Tibial artery (tissue), 4 donors: Measurements from ENCODE around the gene KCNH1.

ENCODE experiments used
- DNase-seq, 2 donors: peaks; one replicate each; pipeline ENCODE4 v3.0.0-alpha.2; 2019
- H3K27ac ChIP-seq, 2 donors: fragments of 200-600 bp; sonication (generic) in 1 of 2; 1 replicate in 1 of 2; 2 replicates in 1 of 2; pipeline ENCODE4 v1.5.1; 2018 to 2019; ENCODE audit warnings: mild to moderate bottlenecking in 1 of 2
- H3K27me3 ChIP-seq, 2 donors: fragments of 200-600 bp; sonication (generic) in 1 of 2; one replicate each; pipeline versions ENCODE4 v1.5.1 to v1.6.0; 2016 to 2019
- H3K36me3 ChIP-seq, 3 donors: fragments of 200-600 bp; sonication (generic) in 2 of 3; one replicate each; pipeline ENCODE4 v1.5.1; 2016 to 2019; ENCODE audit warnings: mild to moderate bottlenecking in 2 of 3
- H3K4me1 ChIP-seq, 4 donors: fragments of 200-600 bp; sonication (generic) in 2 of 4; 1 replicate in 3 of 4; 2 replicates in 1 of 4; pipeline ENCODE4 v1.5.1; 2016 to 2019
- H3K4me3 ChIP-seq, 2 donors: fragments of 200-600 bp; sonication (generic) in 1 of 2; 1 replicate in 1 of 2; 2 replicates in 1 of 2; pipeline ENCODE4 v1.5.1; 2018 to 2019; ENCODE audit warnings: mild to moderate bottlenecking in 2 of 2
- H3K9me3 ChIP-seq, 3 donors: fragments of 200-600 bp; sonication (generic) in 1 of 3; one replicate each; pipeline ENCODE4 v1.5.1; 2016 to 2019
- intact Hi-C: fragments of 100-400 bp; cut with DNase I; formaldehyde crosslinking; loops from one replicate; pipeline ENCODE4 v1.15.0; 2023; ENCODE audit warnings: low total_unique reads
- TF ChIP-seq, protein P1 (sequence below), 2 experiments: fragments of 200-600 bp in 1 of 2; fragments of 450-650 bp in 1 of 2; IDR thresholded peaks; one replicate each; pipeline ENCODE4 v1.5.1; 2017 to 2019; ENCODE audit warnings: antibody characterized with exemption in 2 of 2, mild to moderate bottlenecking in 1 of 2, moderate library complexity in 1 of 2

Gene KCNH1

GRCh38 chr1:210918893-210919292, 215.1 kb downstream of the KCNH1 start:
- H3K36me3 ChIP-seq: no peaks in the 10 kb centered on the region

DNA sequence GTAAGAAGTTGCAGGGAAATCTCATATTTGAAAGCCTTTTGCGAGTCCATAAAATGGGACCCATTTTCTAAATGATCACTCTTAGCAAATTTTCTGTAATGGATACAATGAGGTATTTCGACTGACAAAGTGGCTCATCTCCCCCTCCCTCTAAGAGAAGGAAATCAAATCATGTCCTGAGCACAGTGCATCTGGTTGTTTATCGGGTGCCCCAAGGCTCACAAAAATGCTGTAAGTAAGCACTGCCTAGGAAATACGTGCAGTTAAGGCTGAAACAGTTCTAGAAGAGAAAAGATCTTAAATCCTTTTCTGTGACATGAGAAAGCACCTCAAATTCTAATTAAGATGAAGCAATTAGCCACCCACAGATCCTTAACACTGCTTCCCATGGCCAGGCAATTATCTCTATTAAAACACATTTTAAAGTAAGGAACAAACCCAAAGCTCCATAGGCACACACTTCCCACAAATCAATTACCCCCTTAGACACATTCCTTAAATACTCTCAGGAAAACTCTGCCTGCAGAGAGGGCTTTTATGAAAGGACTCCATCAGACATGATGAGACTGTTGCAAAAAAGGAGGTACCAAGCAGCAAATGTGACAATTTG, 216.3 kb downstream of the KCNH1 start:
- Histone ChIP-seq H3K9me3 (no peaks in the 10 kb centered on the region), H3K27ac (no peak overlapping the region)
- TF ChIP-seq, protein P1, sequence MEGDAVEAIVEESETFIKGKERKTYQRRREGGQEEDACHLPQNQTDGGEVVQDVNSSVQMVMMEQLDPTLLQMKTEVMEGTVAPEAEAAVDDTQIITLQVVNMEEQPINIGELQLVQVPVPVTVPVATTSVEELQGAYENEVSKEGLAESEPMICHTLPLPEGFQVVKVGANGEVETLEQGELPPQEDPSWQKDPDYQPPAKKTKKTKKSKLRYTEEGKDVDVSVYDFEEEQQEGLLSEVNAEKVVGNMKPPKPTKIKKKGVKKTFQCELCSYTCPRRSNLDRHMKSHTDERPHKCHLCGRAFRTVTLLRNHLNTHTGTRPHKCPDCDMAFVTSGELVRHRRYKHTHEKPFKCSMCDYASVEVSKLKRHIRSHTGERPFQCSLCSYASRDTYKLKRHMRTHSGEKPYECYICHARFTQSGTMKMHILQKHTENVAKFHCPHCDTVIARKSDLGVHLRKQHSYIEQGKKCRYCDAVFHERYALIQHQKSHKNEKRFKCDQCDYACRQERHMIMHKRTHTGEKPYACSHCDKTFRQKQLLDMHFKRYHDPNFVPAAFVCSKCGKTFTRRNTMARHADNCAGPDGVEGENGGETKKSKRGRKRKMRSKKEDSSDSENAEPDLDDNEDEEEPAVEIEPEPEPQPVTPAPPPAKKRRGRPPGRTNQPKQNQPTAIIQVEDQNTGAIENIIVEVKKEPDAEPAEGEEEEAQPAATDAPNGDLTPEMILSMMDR (IDR thresholded peaks at IDR 0.05): no peak

More at GRCh38 chr1:210918893-210919292, 215.1 kb downstream of the KCNH1 start:
- Histone ChIP-seq H3K27ac (no peak overlapping the region), H3K9me3 (no peaks in the 10 kb centered on the region), H3K4me3 (no peak overlapping the region), H3K4me1 (no peaks in the 10 kb centered on the region), H3K27me3 (no peaks in the 10 kb centered on the region)
- TF ChIP-seq, protein P1 (IDR thresholded peaks at IDR 0.05): no peak
- DNase-seq: no peak
- intact Hi-C loops: no loop called here

GRCh38 chr1:210916548-210916947, 217.4 kb downstream of the KCNH1 start:
- H3K4me1 ChIP-seq: no peaks in the 10 kb centered on the region
- intact Hi-C loops: no loop called here
- DNase-seq: no peak
- H3K27me3 ChIP-seq: no peaks in the 10 kb centered on the region
- TF ChIP-seq, protein P1 (IDR thresholded peaks at IDR 0.05): no peak
- no peak overlapping the region for H3K4me3 ChIP-seq
- H3K9me3 ChIP-seq: no peaks in the 10 kb centered on the region
- no peak overlapping the region for H3K27ac ChIP-seq
- no peaks in the 10 kb centered on the region for H3K36me3 ChIP-seq

More for the DNA sequence above, 216.3 kb downstream of the KCNH1 start:
- intact Hi-C loops: no loop called here
- Histone ChIP-seq H3K4me3 (no peak overlapping the region), H3K27me3 (no peaks in the 10 kb centered on the region), H3K4me1 (no peaks in the 10 kb centered on the region), H3K36me3 (no peaks in the 10 kb centered on the region)
- no peak for DNase-seq

GRCh38 chr1:210915890-210916507, 217.9 kb downstream of the KCNH1 start:
- H3K36me3 ChIP-seq: no peaks in the 10 kb centered on the region
- no peak overlapping the region for H3K27ac ChIP-seq
- no peaks in the 10 kb centered on the region for H3K9me3 ChIP-seq
- H3K4me3 ChIP-seq: no peak overlapping the region
- no peaks in the 10 kb centered on the region for H3K27me3 ChIP-seq
- TF ChIP-seq, protein P1 (IDR thresholded peaks at IDR 0.05): no peak
- H3K4me1 ChIP-seq: no peaks in the 10 kb centered on the region
- DNase-seq: no peak
- intact Hi-C loops: no loop called here

GRCh38 chr1:210912752-210913151, 221.2 kb downstream of the KCNH1 start:
- Histone ChIP-seq H3K36me3 (no peaks in the 10 kb centered on the region), H3K4me3 (no peak overlapping the region), H3K27ac (no peak overlapping the region), H3K4me1 (no peaks in the 10 kb centered on the region), H3K27me3 (no peaks in the 10 kb centered on the region), H3K9me3 (no peaks in the 10 kb centered on the region)
- DNase-seq: no peak
- TF ChIP-seq, protein P1 (IDR thresholded peaks at IDR 0.05): no peak
- intact Hi-C loops: no loop called here
